DLD1 (cell line): ENCODE data around the gene NHS.
"Not testable (repeated sequence)": the region's sequence is repeated elsewhere in the genome, so short reads cannot be mapped to it uniquely, and the experiment has no call there.

ENCODE experiments used
- in situ Hi-C: cut with HindIII; loops from 2 replicates; pipeline ENCODE4 v1.10.0; 2017; ENCODE audit warnings: low sequenced_read_pairs

Gene NHS

GRCh38 chrX:17488036-17488435 is 113.0 kb downstream of the NHS start:
- in situ Hi-C loops: no loop called here

- in situ Hi-C loops: no loop called here
Observed at GRCh38 chrX:17494216-17494615, 119.2 kb downstream of the NHS start.

GRCh38 chrX:17495052-17495451 is 120.1 kb downstream of the NHS start:
- in situ Hi-C loops: no loop called here

GRCh38 chrX:17496407-17496806 is 121.4 kb downstream of the NHS start:
- in situ Hi-C loops: no loop called here

GRCh38 chrX:17497193-17497592 is 122.2 kb downstream of the NHS start:
- in situ Hi-C loops: no loop called here

GRCh38 chrX:17499512-17499911 is 124.5 kb downstream of the NHS start:
- in situ Hi-C loops: no loop called here

- in situ Hi-C loops: no loop called here
Observed at GRCh38 chrX:17500145-17500579, 125.2 kb downstream of the NHS start.

GRCh38 chrX:17501746-17502145 is 126.7 kb downstream of the NHS start:
- in situ Hi-C loops: no loop called here

GRCh38 chrX:17506352-17506751 is 131.4 kb downstream of the NHS start:
- in situ Hi-C loops: not testable (repeated sequence)

- in situ Hi-C loops: no loop called here
Observed at GRCh38 chrX:17511556-17511955, 136.6 kb downstream of the NHS start.

- in situ Hi-C loops: no loop called here
Observed at GRCh38 chrX:17519358-17519757, 144.4 kb downstream of the NHS start.

- in situ Hi-C loops: no loop called here
Observed at GRCh38 chrX:17520016-17520615, 145.1 kb downstream of the NHS start.

- in situ Hi-C loops: no loop called here
Observed at GRCh38 chrX:17521871-17522693, 147.1 kb downstream of the NHS start.

GRCh38 chrX:17525266-17525665 is 150.3 kb downstream of the NHS start:
- in situ Hi-C loops: no loop called here

- in situ Hi-C loops: no loop called here
Observed at GRCh38 chrX:17525762-17526555, 151.0 kb downstream of the NHS start.

GRCh38 chrX:17527135-17527701 is 152.2 kb downstream of the NHS start:
- in situ Hi-C loops: no loop called here

- in situ Hi-C loops: no loop called here
Observed at GRCh38 chrX:17527922-17528321, 152.9 kb downstream of the NHS start.

GRCh38 chrX:17529151-17529745 is 154.2 kb downstream of the NHS start:
- in situ Hi-C loops: no loop called here

GRCh38 chrX:17531500-17531899 is 156.5 kb downstream of the NHS start:
- in situ Hi-C loops: no loop called here

- in situ Hi-C loops: no loop called here
Observed at GRCh38 chrX:17535229-17535628, 160.2 kb downstream of the NHS start.

- in situ Hi-C loops: no loop called here
Observed at GRCh38 chrX:17537723-17538243, 162.8 kb downstream of the NHS start.
